HG03025 (cell line): ENCODE measurements around the gene DLX5.
A peak's percentile ranks its signal among the peaks of the same experiment; 100 is the strongest.
"Not testable (repeated sequence)": the region's sequence is repeated elsewhere in the genome, so short reads cannot be mapped to it uniquely, and the experiment has no call there.

Experiments used
- ATAC-seq: cut with Tn5 transposase; IDR thresholded peaks from one replicate; pipeline ENCODE4 v1.9.1; 2021; ENCODE audit warnings: mild to moderate bottlenecking, moderate library complexity; ENCODE audit not compliant: unreplicated experiment, low FRiP score

Gene DLX5

GRCh38 chr7:97024209-97025129, at the start of gene DLX5:
Gene DLX5, minus strand, starts transcription at chr7:97024831. Its CDS starts 208 bp downstream, at chr7:97024623.
- ATAC-seq: no peak

- ATAC-seq: not testable (repeated sequence)
Measured at GRCh38 chr7:97072025-97072424, 47.4 kb upstream of the DLX5 start.

GRCh38 chr7:97064972-97065587, 40.4 kb upstream of the DLX5 start:
- no peak for ATAC-seq

GRCh38 chr7:97064020-97064419, 39.4 kb upstream of the DLX5 start:
- no peak for ATAC-seq

GRCh38 chr7:97043281-97043680, 18.6 kb upstream of the DLX5 start:
- ATAC-seq: no peak

DNA sequence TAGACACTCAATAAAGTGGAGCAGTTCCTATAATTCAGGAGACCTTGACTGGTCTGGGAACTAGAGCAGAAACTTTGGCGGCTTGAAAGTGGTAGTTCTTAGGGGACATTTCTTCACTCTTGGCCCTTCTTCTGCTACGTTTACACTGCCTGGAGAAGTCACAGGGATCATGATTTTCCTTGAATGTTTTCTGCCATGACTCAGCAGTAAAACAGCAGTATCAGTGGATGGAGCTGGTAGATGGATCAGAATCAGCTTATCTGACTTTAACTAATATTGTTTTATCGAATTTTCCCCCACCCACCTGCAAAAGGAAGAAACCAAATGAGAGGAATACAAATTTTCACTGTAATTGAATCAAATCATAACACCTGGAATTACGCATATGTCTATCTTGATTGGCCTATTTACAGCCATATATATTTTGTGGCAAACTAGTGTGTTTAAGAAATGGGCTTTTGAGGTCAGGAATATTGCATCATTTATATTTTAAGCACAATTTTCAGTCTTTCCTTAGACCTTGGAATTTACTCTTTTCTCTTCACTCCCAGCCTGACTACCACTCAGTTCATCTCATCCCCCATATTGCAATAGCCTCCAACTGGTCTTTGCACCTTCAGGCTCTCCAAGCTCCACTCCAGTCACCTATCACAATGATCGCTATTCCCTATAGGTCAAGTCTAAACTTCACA, 14.9 kb upstream of the DLX5 start:
- ATAC-seq: no peak

GRCh38 chr7:97034213-97034852, 9.7 kb upstream of the DLX5 start:
- not testable (repeated sequence) for ATAC-seq

DNA sequence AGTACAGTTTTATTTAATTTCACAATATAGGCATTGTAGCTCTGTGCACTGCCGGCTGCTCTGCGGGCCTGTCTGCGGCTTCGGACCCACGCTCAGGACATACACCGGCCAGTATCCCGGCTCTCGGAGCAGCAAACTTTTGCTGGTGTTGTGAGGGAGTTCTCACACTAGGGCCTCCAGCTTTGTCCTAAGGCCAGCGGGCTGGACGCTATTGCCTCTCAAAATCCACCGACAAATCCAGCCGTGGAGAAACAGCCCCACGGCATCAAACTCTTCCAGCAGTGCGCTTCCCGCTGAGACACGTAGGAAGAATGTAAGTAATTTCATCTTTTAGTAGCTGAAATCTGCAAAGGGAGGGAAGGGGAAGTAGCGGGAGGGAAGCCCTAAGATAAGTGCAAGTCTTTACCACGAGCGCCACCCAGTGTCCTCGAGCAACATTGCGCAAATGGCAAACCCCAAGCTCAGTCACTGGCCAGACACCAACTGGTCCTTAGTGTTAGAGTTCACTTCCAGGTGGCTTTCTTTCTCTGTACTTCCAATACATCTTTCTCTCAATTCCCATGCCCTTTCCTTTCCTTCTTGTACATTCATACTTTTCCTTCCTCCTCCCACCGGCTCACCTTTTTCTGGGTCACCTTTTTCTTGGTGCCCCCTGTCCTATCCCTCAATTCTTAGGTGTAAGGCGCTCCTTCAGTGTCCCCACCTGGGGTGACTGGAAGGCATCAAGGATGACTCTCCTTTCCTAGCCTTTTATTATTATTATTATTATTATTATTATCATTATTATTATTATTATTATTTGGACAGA, 3.0 kb upstream of the DLX5 start:
- ATAC-seq: peak; percentile 82

- ATAC-seq: no peak
Measured at GRCh38 chr7:97026715-97027426, 2.2 kb upstream of the DLX5 start.

DNA sequence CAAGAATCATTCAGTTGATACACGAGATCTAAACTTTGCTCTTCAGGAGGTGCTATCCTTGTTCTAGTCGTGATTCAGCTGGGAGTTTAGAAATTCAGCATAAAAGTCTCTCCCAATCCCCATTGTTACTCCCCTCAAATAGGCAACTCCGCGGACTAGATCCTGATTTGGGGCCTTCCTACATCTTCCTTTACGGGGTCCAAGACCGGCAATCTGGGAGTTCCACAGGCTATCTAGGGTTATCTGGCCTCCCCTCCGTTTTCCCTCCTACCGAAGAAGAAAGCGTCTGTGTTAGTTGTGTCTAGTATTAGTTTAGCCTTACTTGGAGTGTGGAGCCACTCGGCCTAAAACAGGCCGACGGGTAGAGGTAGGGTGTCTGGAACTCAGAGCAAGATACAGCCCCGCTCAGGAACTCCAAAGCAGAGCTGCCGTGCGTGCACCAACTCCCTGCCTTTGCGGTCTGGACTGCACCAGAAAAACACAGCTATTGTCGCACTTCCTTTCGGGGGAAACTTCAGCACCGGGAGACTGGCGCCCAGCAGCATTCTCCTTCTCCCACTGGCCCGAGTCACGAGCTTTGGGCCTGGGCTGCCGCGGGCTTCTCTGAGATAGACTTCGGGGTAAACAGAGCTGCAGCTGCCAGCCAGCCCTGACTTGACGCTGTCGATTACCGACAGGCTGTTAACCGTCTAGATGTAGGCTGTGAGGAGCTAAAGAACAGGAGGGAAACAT, 1.5 kb upstream of the DLX5 start:
- no peak for ATAC-seq

GRCh38 chr7:97025130-97025499, 484 bp upstream of the DLX5 start:
- no peak for ATAC-seq

DNA sequence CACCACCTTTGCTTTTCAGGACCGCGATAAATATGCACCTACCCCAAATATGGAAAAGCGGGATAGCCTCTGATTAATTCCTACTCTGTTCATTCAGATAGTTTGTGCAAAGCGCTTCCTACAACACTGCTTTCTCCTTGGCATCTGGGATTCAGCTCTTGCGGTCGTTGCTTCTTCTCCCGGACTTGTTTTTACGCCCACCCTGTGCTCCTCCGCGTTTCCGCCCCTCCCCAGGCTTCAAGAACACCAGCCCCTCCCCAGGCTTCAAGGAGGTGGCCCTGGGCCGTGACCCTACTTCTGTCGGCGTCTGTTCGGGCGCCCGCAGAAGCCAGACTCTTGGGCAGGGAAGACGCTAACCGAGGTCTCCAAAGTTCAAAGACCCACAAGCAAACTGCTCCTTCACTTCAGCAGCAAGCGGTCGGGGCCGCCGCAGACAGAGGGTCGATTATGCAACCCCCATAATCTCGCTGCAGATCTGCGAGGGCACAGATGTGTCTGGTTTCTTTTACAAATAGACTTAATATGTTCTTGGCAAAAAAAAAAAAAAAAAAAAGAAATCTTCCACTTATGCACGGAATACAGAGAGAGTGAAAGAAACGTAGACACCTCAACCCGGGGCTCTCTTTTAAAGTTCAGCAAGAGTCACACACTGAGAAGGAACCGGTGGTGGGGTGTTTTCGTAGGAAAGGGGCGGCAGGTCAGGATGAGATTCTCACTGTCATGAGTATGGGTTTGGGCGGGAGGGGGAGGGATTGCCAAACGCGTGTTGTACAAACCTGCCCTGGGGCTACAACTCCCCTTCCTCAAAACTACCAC, 1.9 kb downstream of the DLX5 start:
- no peak for ATAC-seq

- ATAC-seq: no peak
Measured at GRCh38 chr7:97021747-97022490, 2.7 kb downstream of the DLX5 start.

- no peak for ATAC-seq
Measured at GRCh38 chr7:97020996-97021746, 3.5 kb downstream of the DLX5 start.

DNA sequence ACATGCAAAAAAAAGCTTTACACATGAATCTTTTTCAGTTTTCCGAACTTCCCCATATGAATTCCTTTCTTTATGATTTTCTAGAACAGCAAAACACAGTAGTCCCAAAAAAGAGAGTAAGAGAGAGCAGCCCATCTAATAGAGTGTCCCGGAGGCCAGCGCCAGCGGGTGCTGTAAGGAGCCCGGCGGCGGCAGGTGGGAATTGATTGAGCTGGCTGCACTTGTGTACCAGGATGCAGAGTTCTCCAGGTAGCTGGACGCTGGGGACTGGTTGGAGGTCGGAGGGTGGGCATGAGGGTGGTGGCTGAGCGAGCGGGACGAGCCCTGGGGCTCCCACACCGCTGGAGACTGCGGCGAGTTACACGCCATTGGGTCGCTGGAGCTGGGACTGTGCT, 4.0 kb downstream of the DLX5 start:
- no peak for ATAC-seq

DNA sequence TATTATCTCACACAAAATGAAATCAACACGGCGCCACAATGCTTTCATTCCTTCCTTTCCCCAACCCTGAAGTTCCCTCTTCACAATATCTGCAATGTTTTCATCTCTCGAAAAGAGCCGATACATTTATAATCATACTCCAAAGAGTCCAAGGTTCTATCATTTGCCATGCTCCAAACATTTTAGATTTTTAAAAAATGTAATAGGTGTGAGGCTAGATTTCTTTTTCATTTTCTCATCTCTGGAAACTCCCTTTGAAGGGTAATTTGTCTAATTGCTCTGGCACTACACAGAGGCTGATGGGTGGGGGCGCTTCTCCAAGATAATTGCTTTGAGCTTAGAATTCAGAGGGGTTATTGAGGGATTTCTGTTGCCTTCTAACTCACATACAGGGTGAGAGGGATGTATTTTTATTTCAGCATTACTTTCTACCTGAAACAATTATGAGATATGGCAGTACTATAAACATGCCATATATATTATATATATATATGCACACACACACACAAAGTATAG, 4.9 kb downstream of the DLX5 start:
- no peak for ATAC-seq
